Activated T-cell treated with anti-CD3 and anti-CD28 coated beads, Interleukin-2, amount 50 U/mL, for 72 hours (primary cell): Measurements from ENCODE around the gene LDLRAD4. TPM values are rescaled to one million over a fixed set of nuclear protein-coding genes. Genes with fewer than 3 reads are reported as not detected.
"Not testable (repeated sequence)": the region's sequence is repeated elsewhere in the genome, so short reads cannot be mapped to it uniquely, and the experiment has no call there.

Experiments used
- ATAC-seq, 2 donors: fragments of 150-1000 bp; cut with Tn5 transposase; replicated peaks in 1 of 2; 2 replicates each; pipeline ENCODE4 v1.10.0; 2021; ENCODE audit warnings: moderate library complexity in 2 of 2, mild to moderate bottlenecking in 1 of 2
- DNase-seq, 2 donors: peaks; one replicate each; pipeline ENCODE4 v3.0.0; 2021 to 2022; ENCODE audit warnings: mixed read lengths in 1 of 2
- H3K27ac Mint-ChIP-seq: one replicate; pipeline ENCODE4 v1.8.0; 2022; ENCODE audit warnings: mild to moderate bottlenecking, moderate library complexity, mixed read lengths
- H3K27me3 Mint-ChIP-seq: one replicate; pipeline ENCODE4 v1.8.0; 2022; ENCODE audit warnings: low read depth, mixed read lengths
- H3K36me3 Mint-ChIP-seq, 2 donors: one replicate each; pipeline ENCODE4 v1.8.0; 2022; ENCODE audit warnings: mixed read lengths in 2 of 2, mild to moderate bottlenecking in 1 of 2; ENCODE audit not compliant: insufficient read depth in 2 of 2
- H3K4me1 Mint-ChIP-seq: one replicate; pipeline ENCODE4 v1.8.0; 2022; ENCODE audit warnings: low read depth, mixed read lengths
- H3K4me3 Mint-ChIP-seq, 2 donors: one replicate each; pipeline ENCODE4 v1.8.0; 2022; ENCODE audit warnings: mild to moderate bottlenecking in 2 of 2, mixed read lengths in 2 of 2, moderate library complexity in 2 of 2
- H3K9me3 Mint-ChIP-seq, 2 donors: one replicate each; pipeline ENCODE4 v1.8.0; 2022; ENCODE audit warnings: mixed read lengths in 2 of 2
- total RNA-seq, 2 donors: library from RNA; stranded (reverse); gene quantifications; one replicate each; pipeline ENCODE4 v1.2.3, GENCODE V29; 2022

Gene LDLRAD4
- total RNA-seq, 2 donors from 2014 or later: 46.0 to 47.2 TPM

DNA sequence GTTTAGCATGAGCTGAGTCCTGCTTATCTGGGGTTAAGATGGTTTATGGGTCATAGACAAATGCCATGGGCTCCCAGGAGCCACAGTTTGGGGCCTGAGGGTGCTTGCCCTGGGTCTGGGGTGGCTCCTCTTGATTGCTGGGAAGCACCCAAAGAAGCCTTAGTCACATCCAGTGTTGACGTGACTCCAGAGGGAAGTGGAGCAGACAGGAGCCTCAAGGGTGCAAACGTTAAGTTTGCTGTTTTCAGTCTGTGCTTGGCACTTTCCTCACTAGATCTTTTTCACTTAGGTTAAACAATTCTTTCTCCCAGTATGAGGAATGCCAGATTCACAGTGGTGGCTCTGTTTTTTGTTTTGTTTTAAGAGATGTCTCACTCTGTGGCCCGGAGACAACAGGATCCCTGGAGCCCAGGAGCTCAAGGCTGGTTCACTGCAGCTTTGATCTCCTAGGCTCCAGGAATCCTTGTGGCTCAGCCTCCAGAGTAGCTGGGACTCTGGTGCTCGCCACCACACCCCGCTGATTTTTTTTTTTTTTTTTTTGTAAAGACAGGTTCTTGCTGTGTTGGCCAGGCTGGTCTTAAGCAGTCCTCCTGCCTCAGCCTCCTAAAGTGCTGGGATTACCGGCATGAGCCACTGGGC is 256.5 kb downstream of the LDLRAD4 start:
- Mint-ChIP-seq H3K36me3 (peaks cover 6 to 13% of the 10 kb centered on the region in 2 donors), H3K4me3 (no peak overlapping the region), H3K27ac (no peak overlapping the region), H3K27me3 (no peaks in the 10 kb centered on the region), H3K9me3 (peaks cover 0 to 3% of the 10 kb centered on the region in 2 donors), H3K4me1 (peaks cover 30% of the 10 kb centered on the region)
- DNase-seq (no peak), ATAC-seq (no peak)

DNA sequence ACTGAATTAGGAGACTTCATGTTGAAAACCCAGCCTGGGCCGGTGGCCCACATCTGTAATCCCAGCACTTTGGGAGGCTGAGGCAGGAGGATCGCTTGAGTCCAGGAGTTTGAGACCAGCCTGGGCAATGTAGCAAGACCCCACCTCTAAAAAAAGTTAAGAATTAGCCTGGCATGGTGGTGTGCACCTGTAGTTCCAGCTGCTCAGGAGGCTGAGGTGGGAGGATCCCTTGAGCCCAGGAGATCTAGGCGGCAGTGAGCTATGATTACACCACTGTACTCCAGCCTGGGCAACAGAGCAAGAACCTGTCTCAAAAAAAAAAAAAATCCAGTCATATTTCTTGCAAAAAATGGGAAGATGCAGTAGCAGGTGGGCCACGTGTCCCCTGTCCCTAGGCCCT is 257.8 kb downstream of the LDLRAD4 start:
- DNase-seq, H3K9me3 Mint-ChIP-seq, H3K27me3 Mint-ChIP-seq, H3K4me3 Mint-ChIP-seq, H3K27ac Mint-ChIP-seq, ATAC-seq: not testable (repeated sequence)
- H3K36me3 Mint-ChIP-seq: peaks cover 6 to 11% of the 10 kb centered on the region in 2 donors
- H3K4me1 Mint-ChIP-seq: peaks cover 29% of the 10 kb centered on the region

DNA sequence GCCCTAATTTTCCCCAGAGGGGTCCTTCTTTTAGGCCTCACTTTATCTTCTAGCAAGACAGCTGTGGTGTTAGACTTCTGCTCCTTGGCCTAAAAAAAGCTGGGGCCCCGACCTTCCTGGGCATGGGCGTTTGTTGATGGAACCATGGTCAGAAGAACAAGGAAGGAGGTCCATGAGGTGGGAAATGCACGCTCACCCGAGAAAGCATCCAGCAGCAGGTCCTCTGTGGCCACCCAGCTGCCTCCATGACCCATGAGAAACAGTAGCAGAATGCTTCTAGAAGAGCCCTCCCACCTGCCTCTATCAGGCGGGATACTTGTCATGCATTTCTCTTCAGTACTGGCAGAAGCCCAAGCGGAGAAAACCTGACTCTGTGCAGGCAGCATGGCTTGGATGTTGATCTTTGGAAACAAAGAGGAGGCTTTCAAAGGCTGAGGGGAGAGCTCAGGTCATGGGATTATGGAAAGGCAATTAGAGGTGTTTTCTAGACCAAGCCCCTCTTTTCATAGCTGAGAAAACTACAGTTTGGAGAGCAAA is 258.7 kb downstream of the LDLRAD4 start:
- Mint-ChIP-seq H3K4me1 (peaks cover 29% of the 10 kb centered on the region), H3K4me3 (no peak overlapping the region), H3K27me3 (no peaks in the 10 kb centered on the region), H3K27ac (no peak overlapping the region), H3K9me3 (peaks cover 0 to 3% of the 10 kb centered on the region in 2 donors), H3K36me3 (peaks cover 6 to 11% of the 10 kb centered on the region in 2 donors)
- ATAC-seq (no peak), DNase-seq (no peak)

- H3K27me3 Mint-ChIP-seq: no peaks in the 10 kb centered on the region
- peaks cover 0 to 3% of the 10 kb centered on the region in 2 donors for H3K9me3 Mint-ChIP-seq
- H3K27ac Mint-ChIP-seq: peak overlapping the region; percentile 30
These were observed 262.2 kb downstream of the LDLRAD4 start for GRCh38 chr18:13480571-13481255.

GRCh38 chr18:13481331-13481730 is 262.8 kb downstream of the LDLRAD4 start:
- no peak overlapping the region for H3K4me3 Mint-ChIP-seq
- ATAC-seq (no peak), DNase-seq (no peak)
- peaks cover 0 to 9% of the 10 kb centered on the region in 2 donors for H3K36me3 Mint-ChIP-seq
- peak overlapping the region; percentile 13 for H3K27ac Mint-ChIP-seq
- peaks cover 0 to 3% of the 10 kb centered on the region in 2 donors for H3K9me3 Mint-ChIP-seq
- H3K4me1 Mint-ChIP-seq: peaks cover 31% of the 10 kb centered on the region
- H3K27me3 Mint-ChIP-seq: no peaks in the 10 kb centered on the region

More at GRCh38 chr18:13480571-13481255, 262.2 kb downstream of the LDLRAD4 start:
- H3K36me3 Mint-ChIP-seq: peaks cover under 1 to 6% of the 10 kb centered on the region in 2 donors
- peaks cover 31% of the 10 kb centered on the region for H3K4me1 Mint-ChIP-seq
- no peak for DNase-seq
- H3K4me3 Mint-ChIP-seq: no peak overlapping the region
- no peak for ATAC-seq

- Mint-ChIP-seq H3K36me3 (peaks cover 0 to 11% of the 10 kb centered on the region in 2 donors), H3K4me3 (no peak overlapping the region), H3K4me1 (peaks cover 31% of the 10 kb centered on the region), H3K9me3 (peaks cover 0 to 3% of the 10 kb centered on the region in 2 donors), H3K27ac (peak overlapping the region; percentile 13), H3K27me3 (no peaks in the 10 kb centered on the region)
- no peak for DNase-seq
- no peak for ATAC-seq
These were observed 263.5 kb downstream of the LDLRAD4 start for GRCh38 chr18:13481820-13482617.

GRCh38 chr18:13482618-13482945 is 264.0 kb downstream of the LDLRAD4 start:
- Mint-ChIP-seq H3K27me3 (no peaks in the 10 kb centered on the region), H3K27ac (no peak overlapping the region), H3K4me3 (no peak overlapping the region), H3K4me1 (peaks cover 33% of the 10 kb centered on the region), H3K36me3 (peaks cover 0 to 11% of the 10 kb centered on the region in 2 donors), H3K9me3 (peaks cover 0 to 3% of the 10 kb centered on the region in 2 donors)
- no peak for DNase-seq
- ATAC-seq: no peak

DNA sequence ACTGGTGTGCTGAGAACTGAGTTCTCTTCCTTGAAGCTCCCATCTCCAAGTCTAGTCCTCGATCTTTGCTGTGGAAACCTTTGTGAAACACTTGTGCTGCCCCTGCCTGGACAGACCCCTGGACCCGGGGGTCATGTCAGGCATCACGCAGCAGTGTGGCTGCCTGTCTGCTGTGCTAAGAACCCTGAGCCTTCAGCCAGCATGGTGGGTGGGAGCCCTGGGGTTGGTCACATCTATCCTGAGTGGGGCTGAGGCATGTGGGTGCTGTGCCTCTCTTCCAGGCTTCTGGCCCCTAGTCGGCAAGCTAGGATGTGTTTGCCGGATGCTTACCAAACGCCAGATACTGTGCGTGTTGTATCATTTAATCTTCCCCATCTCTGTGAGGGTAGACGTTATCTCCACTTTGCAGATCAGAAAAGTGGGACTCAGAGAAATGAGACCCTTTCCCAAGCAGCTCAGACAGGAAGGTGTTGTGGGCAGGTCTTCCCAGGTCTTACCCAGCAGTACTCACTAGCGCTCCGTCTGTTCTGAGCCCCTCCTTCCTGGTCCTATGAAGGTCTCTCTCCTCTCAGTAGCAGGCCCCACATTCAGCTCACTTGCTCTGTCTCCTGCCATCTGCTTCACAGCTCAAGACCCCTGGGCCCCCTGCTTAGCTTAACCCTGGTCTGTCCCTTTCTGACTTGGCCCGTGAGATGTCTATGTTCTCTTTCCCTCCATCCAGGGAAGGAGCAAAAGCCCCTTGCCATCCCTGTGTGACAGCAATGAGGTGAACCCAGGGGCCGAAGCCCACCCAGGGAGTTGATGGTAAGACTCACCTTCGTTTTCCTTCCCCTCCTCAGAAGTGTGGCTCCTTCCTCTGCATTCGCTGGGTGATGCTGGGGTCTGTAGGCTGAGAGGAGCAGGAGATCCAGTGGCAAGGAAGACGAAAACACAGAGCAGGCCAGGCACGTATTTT is 265.0 kb downstream of the LDLRAD4 start:
- no peak overlapping the region for H3K27ac Mint-ChIP-seq
- H3K9me3 Mint-ChIP-seq: peaks cover 0 to under 1% of the 10 kb centered on the region in 2 donors
- ATAC-seq: no peak
- no peak for DNase-seq
- H3K4me3 Mint-ChIP-seq: no peak overlapping the region
- H3K36me3 Mint-ChIP-seq: peaks cover 0 to 7% of the 10 kb centered on the region in 2 donors
- H3K4me1 Mint-ChIP-seq: peaks cover 41% of the 10 kb centered on the region
- no peaks in the 10 kb centered on the region for H3K27me3 Mint-ChIP-seq

DNA sequence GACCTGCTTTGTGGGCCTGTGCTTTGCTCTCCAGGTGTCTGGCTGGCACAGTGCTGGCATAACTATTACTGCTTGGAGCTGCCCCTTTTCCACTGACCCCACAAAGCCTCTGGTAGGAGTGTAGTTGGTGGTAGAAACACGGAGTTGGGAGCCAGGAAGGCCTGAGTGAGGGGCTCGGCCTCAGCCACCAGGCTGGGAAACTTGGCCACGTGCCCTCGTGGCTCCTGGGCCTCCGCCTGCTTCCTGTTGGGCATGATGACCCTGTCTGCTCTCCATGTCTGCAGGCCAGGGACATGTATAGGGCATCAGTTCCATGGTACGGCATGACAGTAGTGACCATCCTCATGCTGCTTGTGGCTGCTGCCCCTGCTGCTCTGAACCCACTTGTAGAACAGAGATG is 266.6 kb downstream of the LDLRAD4 start:
- no peaks in the 10 kb centered on the region for H3K9me3 Mint-ChIP-seq
- DNase-seq (no peak), ATAC-seq (no peak)
- no peak overlapping the region for H3K27ac Mint-ChIP-seq
- H3K4me1 Mint-ChIP-seq: peaks cover 43% of the 10 kb centered on the region
- H3K4me3 Mint-ChIP-seq: no peak overlapping the region
- H3K27me3 Mint-ChIP-seq: no peaks in the 10 kb centered on the region
- peaks cover 2 to 6% of the 10 kb centered on the region in 2 donors for H3K36me3 Mint-ChIP-seq

GRCh38 chr18:13485604-13486003 is 267.0 kb downstream of the LDLRAD4 start:
- H3K36me3 Mint-ChIP-seq: peaks cover 2 to 6% of the 10 kb centered on the region in 2 donors
- ATAC-seq: no peak
- no peaks in the 10 kb centered on the region for H3K27me3 Mint-ChIP-seq
- DNase-seq: no peak
- H3K4me1 Mint-ChIP-seq: peaks cover 39% of the 10 kb centered on the region
- H3K9me3 Mint-ChIP-seq: no peaks in the 10 kb centered on the region
- no peak overlapping the region for H3K27ac Mint-ChIP-seq
- H3K4me3 Mint-ChIP-seq: no peak overlapping the region

DNA sequence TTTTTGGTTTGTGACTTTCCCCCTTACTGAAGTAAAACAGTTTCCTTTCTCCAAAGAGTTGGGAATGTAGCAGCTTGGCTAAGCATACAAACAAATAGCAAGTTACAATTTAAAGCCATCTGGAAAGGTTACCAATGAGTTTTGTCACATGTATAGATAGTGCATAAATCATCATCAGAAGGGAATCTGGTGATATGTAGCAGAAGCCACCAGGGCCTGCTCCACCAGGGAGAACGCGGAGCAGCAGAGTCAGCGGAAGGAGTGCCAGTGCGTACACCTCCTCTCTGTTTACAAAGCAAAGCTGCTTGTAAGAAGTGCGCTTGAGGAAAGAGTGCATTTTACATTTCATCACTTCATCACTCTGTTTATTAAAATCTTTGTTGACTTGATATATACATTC is 267.7 kb downstream of the LDLRAD4 start:
- Mint-ChIP-seq H3K4me1 (peaks cover 38% of the 10 kb centered on the region), H3K27ac (no peak overlapping the region), H3K27me3 (no peaks in the 10 kb centered on the region), H3K4me3 (no peak overlapping the region), H3K36me3 (peaks cover 2 to 6% of the 10 kb centered on the region in 2 donors), H3K9me3 (no peaks in the 10 kb centered on the region)
- ATAC-seq: no peak
- no peak for DNase-seq

DNA sequence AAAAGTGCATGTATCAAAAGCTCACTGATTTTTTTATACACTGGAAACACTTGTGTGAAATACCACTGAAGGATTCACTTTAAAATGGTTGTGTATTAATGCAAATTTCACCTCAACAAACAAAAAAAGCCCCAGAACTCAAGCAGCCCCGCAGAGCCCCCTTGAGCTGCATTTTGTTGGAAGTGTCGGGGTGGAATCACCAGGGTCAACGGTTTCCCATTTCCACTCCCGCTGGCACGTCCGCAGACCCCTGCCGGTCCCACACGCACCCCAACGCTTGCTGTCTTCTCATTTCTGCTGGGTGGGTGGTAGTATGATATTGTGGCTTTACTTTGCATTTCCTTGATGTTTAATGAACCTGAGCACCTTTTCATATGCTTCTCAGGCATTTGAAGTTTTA is 268.1 kb downstream of the LDLRAD4 start:
- peaks cover 2 to 6% of the 10 kb centered on the region in 2 donors for H3K36me3 Mint-ChIP-seq
- no peak overlapping the region for H3K4me3 Mint-ChIP-seq
- no peak overlapping the region for H3K27ac Mint-ChIP-seq
- H3K27me3 Mint-ChIP-seq: no peaks in the 10 kb centered on the region
- H3K9me3 Mint-ChIP-seq: no peaks in the 10 kb centered on the region
- DNase-seq: no peak
- ATAC-seq: no peak
- peaks cover 35% of the 10 kb centered on the region for H3K4me1 Mint-ChIP-seq
